ENCODE data around the gene MGST3.

DNA sequence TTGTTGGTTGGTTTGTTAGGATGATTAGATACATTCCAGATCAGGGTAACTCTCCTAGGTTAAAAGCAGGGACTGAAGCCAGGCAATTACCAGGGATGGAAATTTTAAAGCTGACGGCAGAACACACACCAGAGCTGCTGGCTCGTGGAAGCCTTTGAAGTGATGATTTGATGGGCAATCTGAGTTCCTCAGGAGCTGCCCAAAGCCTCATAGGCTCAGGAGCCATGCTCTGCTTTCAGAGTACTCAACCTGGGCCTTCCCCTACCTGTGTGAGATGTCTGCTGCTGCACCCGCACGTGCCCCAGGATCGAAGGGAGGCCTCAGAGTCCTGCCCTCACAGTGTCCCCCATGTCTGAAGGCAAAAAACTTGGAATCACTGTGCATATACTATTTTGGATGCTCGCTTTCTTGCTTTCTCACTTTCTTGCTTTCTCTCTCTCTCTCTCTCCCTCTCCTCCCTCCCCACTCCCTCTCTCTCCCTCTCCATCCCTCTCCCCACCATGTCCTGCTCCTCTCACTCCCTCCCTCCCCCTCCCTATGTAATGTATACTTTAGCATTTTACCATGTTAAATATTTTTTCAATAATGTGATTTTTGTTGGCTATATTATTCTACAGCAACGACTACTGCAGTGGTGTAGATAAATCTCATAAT is 18.0 kb downstream of the MGST3 start:
- TF ChIP-seq, protein P1, sequence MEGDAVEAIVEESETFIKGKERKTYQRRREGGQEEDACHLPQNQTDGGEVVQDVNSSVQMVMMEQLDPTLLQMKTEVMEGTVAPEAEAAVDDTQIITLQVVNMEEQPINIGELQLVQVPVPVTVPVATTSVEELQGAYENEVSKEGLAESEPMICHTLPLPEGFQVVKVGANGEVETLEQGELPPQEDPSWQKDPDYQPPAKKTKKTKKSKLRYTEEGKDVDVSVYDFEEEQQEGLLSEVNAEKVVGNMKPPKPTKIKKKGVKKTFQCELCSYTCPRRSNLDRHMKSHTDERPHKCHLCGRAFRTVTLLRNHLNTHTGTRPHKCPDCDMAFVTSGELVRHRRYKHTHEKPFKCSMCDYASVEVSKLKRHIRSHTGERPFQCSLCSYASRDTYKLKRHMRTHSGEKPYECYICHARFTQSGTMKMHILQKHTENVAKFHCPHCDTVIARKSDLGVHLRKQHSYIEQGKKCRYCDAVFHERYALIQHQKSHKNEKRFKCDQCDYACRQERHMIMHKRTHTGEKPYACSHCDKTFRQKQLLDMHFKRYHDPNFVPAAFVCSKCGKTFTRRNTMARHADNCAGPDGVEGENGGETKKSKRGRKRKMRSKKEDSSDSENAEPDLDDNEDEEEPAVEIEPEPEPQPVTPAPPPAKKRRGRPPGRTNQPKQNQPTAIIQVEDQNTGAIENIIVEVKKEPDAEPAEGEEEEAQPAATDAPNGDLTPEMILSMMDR (IDR thresholded peaks at IDR 0.05) = no peak
- TF ChIP-seq, protein P2, sequence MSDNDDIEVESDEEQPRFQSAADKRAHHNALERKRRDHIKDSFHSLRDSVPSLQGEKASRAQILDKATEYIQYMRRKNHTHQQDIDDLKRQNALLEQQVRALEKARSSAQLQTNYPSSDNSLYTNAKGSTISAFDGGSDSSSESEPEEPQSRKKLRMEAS (IDR thresholded peaks at IDR 0.05; ENCODE audit: low read depth) = no peak
- TF ChIP-seq EP300 (IDR thresholded peaks at IDR 0.05; ENCODE audit: borderline replicate concordance in 1 of 2, low read depth in 1 of 2, low read length in 1 of 2) = no peak
- TF ChIP-seq POLR2AphosphoS5 (IDR thresholded peaks at IDR 0.05; ENCODE audit: low read depth, low read length) = no peak
- no peak for TF ChIP-seq RXRA (IDR thresholded peaks at IDR 0.05; ENCODE audit: borderline replicate concordance, low read depth)
